Measurements from ENCODE around the gene RBM3. TPM values are rescaled to one million over a fixed set of nuclear protein-coding genes. Genes with fewer than 3 reads are reported as not detected.
"Not testable (repeated sequence)": the region's sequence is repeated elsewhere in the genome, so short reads cannot be mapped to it uniquely, and the experiment has no call there.

Gene RBM3
- total RNA-seq, result 172 TPM

DNA sequence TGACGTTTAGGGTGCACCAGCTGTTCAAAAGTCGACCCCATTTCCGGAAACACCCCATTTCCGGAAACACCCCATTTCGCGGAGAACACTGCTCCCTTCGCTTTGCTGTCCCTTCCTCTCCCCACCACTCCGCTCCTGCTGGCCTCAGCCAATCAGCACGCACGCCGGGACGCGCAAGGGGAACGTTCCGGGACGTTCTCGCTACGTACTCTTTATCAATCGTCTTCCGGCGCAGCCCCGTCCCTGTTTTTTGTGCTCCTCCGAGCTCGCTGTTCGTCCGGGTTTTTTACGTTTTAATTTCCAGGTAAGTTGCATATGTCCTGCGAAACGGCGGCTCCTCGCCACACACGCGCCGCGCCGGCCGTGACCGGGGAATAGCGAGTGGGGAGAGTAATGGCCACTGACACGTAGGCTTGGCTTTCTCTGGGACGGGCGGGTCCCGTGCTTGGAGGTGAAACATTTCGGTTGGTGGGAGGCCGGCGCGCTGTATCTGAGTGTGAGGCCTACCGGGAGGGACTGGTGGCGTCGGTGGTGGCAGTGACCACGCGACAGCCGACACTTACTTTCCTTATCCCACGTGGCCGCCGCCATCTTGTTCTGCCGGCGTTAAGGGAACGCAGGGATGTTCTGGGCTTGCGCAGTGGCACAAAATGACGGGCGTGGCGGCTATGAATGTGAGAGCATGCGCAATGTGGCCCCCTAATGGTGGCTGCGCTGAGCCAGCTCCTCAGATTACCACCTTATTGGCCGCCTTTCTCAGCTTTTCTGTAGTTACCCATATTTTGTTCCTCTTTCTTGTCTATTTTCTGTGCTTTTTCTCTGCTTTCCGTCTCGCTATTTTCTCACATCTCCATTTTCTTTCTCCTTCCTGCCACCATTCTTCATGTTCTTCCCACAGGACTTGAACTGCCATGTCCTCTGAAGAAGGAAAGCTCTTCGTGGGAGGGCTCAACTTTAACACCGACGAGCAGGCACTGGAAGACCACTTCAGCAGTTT lies at the start of gene RBM3:
RBM3 (plus strand) TSS at position 215 of the 997 bp plus-strand sequence; CDS start at position 912, 697 bp downstream.
- peak; percentile 84 for DNase-seq

- DNase-seq, result not testable (repeated sequence)
Observed at GRCh38 chrX:48525853-48526252, 48.4 kb upstream of the RBM3 start.

DNA sequence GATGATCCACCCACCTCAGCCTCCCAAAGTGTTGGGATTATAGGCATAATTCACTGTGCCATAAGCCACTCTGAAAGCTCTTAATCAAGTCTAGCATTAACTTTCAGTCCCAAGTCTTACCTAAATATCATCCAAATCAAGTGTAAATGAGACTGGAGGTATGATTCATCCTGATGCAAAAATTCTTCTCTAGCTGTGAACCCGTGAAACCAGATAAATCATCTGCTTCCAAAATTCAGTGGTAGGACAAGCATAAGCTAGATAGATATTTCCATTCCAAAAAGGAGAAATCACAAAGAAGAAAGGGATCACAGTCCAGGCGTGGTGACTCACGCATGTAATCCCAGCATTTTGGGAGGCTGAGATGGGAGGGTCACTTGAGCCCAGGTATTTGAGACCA lies 43.5 kb upstream of the RBM3 start:
- DNase-seq, result no peak

DNA sequence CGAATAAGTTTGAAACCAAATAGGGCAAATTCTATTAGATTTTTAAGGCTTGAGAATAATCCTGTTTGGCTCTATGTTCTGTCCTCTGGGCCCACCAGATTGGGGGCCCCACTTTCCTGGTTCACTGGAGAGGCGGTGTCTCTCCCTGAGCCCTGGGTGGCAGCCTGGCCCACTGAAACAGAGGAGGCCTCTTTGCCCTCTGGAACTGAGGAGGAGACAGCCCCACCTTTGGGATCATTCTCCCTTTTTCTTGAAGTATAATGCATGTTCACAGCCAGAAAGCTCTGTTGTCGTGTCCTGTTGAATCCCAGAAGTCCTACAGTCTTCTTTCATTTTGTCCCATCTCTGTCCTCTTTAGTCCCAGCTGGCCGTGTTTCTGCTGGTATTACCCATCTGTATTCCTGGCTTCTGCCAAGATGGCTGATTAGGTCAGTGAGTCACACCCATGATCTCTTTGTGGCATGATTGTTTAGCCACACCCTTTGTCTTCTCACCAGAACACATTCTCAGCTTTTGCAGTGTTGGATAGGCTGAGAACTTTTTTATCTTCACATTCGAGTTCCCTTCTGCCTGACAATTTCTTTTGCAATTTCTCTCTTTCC lies 42.8 kb upstream of the RBM3 start:
- DNase-seq, result no peak

- DNase-seq, result no peak
Observed at GRCh38 chrX:48532161-48532560, 42.1 kb upstream of the RBM3 start.

DNA sequence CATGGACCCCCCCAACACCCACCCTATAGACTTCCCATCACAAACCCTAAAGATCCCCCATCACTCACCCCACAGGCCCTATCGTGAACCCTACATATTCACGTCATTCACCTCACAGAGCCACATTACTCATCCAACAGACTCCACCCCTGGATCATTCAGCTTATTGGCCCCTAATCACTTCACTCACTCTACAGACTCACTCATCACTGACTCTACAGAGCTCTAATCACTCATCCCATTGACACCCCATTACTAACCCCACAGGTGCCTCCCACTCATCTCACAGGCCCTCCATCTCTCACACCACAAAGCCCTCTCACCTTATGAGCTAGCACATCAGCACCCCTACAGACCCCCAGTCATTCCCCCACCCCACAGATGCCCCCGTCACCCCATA lies 41.1 kb upstream of the RBM3 start:
- no peak for DNase-seq

DNA sequence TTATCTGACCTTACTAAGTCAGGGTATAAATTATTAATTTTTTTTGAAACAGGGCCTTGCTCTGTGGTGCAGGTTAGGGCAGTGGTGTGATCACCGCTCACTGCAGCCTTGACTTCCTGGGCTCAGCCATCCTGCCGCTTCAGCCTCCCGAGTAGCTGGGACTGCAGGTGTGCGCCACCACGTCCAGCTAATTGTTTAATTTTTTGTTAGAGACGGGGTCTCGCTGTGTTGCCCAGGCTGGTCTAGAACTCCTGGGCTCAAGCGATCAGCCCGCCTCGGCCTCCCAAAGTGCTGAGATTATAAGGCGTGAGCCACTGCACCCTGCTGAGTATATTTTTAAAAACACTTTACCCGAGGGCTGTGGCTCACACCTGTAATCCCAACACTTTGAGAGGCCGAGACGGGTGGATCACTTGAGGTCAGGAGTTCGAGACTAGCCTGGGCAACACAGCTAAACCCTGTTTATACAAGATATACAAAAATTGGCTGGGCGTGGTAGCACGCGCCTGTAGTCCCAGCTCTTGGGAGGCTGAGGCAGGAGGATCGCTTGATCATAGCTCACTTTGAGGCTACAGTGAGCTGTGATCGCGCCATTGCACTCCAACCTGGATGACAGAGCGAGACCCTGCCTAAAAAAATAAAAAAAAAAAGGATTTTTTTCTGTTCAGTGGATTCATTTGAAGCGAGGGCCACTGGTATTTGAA lies 35.5 kb upstream of the RBM3 start:
- no peak for DNase-seq

DNA sequence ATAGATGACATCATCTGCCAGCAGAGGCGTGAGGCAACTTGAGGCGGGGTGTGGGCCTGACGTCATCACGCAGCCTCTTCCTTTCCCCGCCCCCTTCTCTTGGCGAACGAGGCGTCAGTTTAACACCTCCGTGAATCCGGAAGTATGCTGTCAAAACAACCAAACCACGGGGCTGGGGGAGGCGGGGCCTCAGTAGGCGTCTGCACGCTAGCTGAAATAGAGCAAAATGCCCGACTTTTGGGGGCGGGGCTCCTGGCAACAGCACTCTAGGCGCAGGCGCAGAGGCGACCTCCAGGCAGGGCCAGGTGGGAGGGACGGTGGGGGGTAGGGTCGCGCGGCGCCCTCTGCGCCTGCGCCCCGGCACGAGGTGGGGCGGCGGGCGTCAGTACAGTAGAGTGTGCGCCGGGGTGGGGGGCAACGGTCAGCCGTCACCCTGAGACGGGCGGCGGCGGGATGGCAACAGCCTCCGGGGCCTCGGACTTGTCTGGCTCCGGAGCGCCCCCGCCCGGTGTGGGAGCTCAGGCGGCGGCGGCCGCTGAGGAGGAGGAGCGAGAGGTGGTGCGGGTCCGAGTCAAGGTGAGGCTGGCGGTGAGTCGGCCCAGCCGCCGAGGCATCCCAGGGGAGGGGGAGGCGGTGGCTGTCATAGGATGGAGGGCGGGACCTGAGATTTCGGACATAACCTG lies 34.8 kb upstream of the RBM3 start, which contains the start of gene TBC1D25:
TBC1D25 (plus strand) TSS at position 370 of the 683 bp plus-strand sequence; CDS start at position 454, 84 bp downstream.
- DNase-seq, result peak; percentile 85

DNA sequence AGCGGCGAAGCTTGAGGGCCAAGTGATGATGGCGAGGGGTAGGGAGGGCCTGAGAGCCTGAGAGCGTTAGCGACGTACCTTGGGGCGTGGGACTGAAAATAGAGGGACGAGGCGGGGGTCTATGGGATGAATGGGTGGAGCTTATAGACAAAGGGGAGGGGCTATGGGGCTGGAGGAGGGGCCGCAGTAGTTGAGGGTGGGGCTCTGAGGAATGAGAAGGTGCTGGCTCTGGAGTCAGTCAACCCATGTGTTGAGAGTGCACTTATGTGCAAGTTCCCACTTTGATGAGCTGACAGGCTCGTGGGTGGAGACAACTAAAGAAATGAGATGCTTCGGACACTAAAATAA lies 34.3 kb upstream of the RBM3 start:
- DNase-seq, result no peak

DNA sequence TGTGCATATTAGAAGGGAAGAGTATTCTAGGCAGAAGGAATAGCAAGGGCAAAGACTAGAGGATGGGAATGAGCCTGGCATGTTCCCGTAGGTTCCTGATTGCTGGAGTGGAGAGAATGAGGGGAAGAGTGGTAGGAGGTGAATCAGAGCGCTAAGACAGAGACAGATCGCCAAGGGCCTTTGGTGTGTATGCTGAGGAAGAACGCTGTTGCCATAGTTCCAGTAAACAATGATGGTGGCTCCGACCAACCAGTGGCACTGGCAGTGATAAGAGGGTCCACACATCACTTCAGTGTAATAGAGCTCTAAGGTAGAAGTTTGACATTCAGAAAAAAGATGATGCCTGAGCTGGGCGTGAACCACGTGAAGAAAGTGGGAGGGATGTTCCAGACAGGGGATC lies 33.8 kb upstream of the RBM3 start:
- DNase-seq, result no peak

DNA sequence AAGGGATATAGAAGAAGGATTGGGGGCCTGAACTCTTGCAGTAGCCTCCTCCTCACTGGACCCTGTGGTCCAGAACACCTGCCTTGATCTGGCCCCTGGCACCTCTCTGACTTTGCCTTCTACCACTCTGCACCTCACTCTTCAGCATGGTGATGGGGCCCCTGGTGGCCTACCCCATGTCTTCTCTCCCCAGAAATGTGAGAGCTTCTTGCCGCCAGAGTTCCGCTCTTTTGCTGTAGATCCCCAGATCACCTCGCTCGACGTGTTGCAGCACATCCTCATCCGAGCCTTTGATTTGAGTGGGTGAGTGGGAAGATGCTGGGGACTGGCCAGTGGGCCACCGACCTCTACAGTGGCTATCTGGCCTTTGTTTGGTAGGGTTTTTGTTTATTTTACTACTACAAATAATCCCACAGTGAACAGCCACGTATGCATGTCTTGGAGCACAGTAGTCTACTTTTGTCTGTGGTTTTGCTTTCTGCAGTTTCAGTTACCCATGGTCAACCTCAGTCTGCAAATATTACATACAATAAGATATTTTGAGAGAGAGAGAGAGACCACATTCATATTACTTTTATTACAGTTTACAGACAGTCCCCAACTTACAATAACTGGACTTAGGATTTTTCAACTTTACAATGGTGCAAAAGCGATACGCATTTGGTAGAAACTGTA lies 33.0 kb upstream of the RBM3 start:
- DNase-seq, result no peak

- DNase-seq, result no peak
Observed at GRCh38 chrX:48548871-48549270, 25.4 kb upstream of the RBM3 start.

GRCh38 chrX:48555731-48556325 lies 18.5 kb upstream of the RBM3 start:
- DNase-seq, result not testable (repeated sequence)

DNA sequence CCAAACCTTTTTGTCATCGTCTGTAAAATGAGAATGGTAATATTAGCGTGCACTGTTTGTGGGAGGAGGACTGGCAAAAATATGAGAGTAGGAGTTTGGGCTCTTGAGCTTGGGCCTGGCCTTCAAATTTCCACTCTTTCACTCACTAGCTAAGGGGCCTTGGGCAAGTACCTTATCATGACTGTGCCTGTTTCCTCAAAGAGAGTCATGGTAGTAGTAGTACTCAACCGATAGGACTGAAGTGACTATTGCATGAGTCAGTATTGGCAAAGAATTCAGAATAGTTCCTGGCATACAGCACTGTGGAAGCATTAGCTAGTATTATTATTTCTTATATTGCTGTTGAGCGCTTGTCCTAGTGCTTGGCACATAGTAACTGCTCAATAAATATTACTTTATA lies 16.0 kb upstream of the RBM3 start:
- DNase-seq, result no peak

- no peak for DNase-seq
Observed at GRCh38 chrX:48559636-48560035, 14.6 kb upstream of the RBM3 start.

GRCh38 chrX:48560056-48560455 lies 14.2 kb upstream of the RBM3 start:
- no peak for DNase-seq

GRCh38 chrX:48560681-48561080 lies 13.6 kb upstream of the RBM3 start:
- DNase-seq, result no peak

DNA sequence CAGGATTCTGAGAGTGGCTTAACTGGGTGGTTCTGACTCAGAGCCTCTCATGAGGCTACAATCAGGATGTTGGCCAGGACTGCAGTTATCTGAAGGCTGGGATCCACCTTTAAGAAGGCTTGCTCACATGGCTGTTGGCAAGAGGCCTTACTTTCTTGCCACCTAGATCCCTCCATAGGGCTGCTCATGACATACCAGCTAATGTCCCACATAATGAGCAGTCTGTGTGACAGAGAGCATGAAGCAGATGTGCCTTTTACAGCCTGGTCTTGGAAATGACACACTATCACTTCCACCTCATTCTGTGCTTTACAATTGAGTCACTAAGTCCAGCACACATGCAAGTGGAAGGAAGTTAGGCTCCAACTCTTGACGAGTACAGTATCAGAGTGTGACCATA lies 4.3 kb upstream of the RBM3 start:
- no peak for DNase-seq

- DNase-seq, result no peak
Observed at GRCh38 chrX:48573690-48574269, 504 bp upstream of the RBM3 start.

DNA sequence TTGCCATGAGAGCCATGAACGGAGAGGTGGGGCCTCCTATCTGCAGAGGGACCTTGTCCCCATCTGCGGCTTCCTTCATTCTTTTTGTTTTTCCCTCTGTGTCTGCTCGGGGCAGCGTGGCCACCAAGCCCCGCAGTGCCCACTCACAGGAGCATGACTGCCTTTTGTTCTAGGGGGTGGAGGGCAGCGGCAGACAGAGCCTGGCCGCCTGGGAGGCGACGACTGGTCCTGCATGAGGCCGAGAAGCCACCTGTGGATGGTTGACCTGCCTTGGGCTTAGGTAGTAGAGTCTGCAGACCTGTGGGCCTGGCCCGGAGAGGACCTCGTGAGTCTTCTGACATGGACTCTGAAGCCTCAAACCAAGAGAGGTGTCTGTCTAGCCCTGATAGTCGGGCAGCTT lies 1.4 kb downstream of the RBM3 start:
- no peak for DNase-seq

- no peak for DNase-seq
Observed at GRCh38 chrX:48576108-48576507, 1.8 kb downstream of the RBM3 start.
